ENCODE measurements around the gene MTPN. TPM values are rescaled to one million over a fixed set of nuclear protein-coding genes. Genes with fewer than 3 reads are reported as not detected.

MTPN gene
- total and polyA plus RNA-seq, 4 donors: 63.0 to 92.6 (median 89.0) TPM

- H3K4me3 ChIP-seq (ENCODE audit: low read length in 2 of 2): no peak overlapping the region
- 70 to 71% methylated on average over 3 of the region's 3 CpGs for WGBS, 2 donors
- H3K4me1 ChIP-seq (ENCODE audit: control insufficient read depth in 1 of 2, insufficient read depth in 2 of 2, low read length in 2 of 2): no peaks in the 10 kb centered on the region
- H3K36me3 ChIP-seq (ENCODE audit: control insufficient read depth in 1 of 2, insufficient read depth in 2 of 2, low read length in 1 of 2): no peaks in the 10 kb centered on the region
- ATAC-seq (ENCODE audit: low FRiP score): no peak
- H3K27ac ChIP-seq (ENCODE audit: low read depth in 1 of 2, low read length in 2 of 2): no peak overlapping the region
- no peaks in the 10 kb centered on the region for H3K9me3 ChIP-seq (ENCODE audit: control insufficient read depth, low read length)
- H3K27me3 ChIP-seq (ENCODE audit: control insufficient read depth in 1 of 2, insufficient read depth in 2 of 2, low read length in 1 of 2): no peaks in the 10 kb centered on the region
- intact Hi-C loops (cut with DNase I): no loop called here
- DNase-seq: no peak
Measured at GRCh38 chr7:135904282-135904681, 72.9 kb downstream of the MTPN start.

GRCh38 chr7:135901585-135902540 lies 75.3 kb downstream of the MTPN start:
- H3K36me3 ChIP-seq (ENCODE audit: control insufficient read depth in 1 of 2, insufficient read depth in 2 of 2, low read length in 1 of 2): no peaks in the 10 kb centered on the region
- WGBS, 2 donors: 78 to 81% methylated on average over 6 of the region's 6 CpGs
- ATAC-seq (ENCODE audit: low FRiP score) (peak; percentile 19), DNase-seq (no peak)
- no peak overlapping the region for H3K4me3 ChIP-seq (ENCODE audit: low read length in 2 of 2)
- intact Hi-C loops (cut with DNase I): no loop called here
- H3K4me1 ChIP-seq (ENCODE audit: control insufficient read depth in 1 of 2, insufficient read depth in 2 of 2, low read length in 2 of 2): no peaks in the 10 kb centered on the region
- H3K27me3 ChIP-seq (ENCODE audit: control insufficient read depth in 1 of 2, insufficient read depth in 2 of 2, low read length in 1 of 2): no peaks in the 10 kb centered on the region
- no peaks in the 10 kb centered on the region for H3K9me3 ChIP-seq (ENCODE audit: control insufficient read depth, low read length)
- H3K27ac ChIP-seq (ENCODE audit: low read depth in 1 of 2, low read length in 2 of 2): no peak overlapping the region

GRCh38 chr7:135900065-135900546 lies 77.1 kb downstream of the MTPN start:
- intact Hi-C loops (cut with DNase I): no loop called here
- ATAC-seq (ENCODE audit: low FRiP score): no peak
- no peaks in the 10 kb centered on the region for H3K36me3 ChIP-seq (ENCODE audit: control insufficient read depth in 1 of 2, insufficient read depth in 2 of 2, low read length in 1 of 2)
- no peaks in the 10 kb centered on the region for H3K4me1 ChIP-seq (ENCODE audit: control insufficient read depth in 1 of 2, insufficient read depth in 2 of 2, low read length in 2 of 2)
- H3K9me3 ChIP-seq (ENCODE audit: control insufficient read depth, low read length): no peaks in the 10 kb centered on the region
- WGBS, 2 donors: 83 to 87% methylated on average over 5 of the region's 5 CpGs
- DNase-seq: no peak
- H3K4me3 ChIP-seq (ENCODE audit: low read length in 2 of 2): no peak overlapping the region
- H3K27me3 ChIP-seq (ENCODE audit: control insufficient read depth in 1 of 2, insufficient read depth in 2 of 2, low read length in 1 of 2): no peaks in the 10 kb centered on the region
- no peak overlapping the region for H3K27ac ChIP-seq (ENCODE audit: low read depth in 1 of 2, low read length in 2 of 2)

GRCh38 chr7:135899458-135900064 lies 77.6 kb downstream of the MTPN start:
- ATAC-seq (ENCODE audit: low FRiP score) (no peak), DNase-seq (no peak)
- Histone ChIP-seq H3K27me3 (ENCODE audit: control insufficient read depth in 1 of 2, insufficient read depth in 2 of 2, low read length in 1 of 2) (no peaks in the 10 kb centered on the region), H3K27ac (ENCODE audit: low read depth in 1 of 2, low read length in 2 of 2) (no peak overlapping the region), H3K36me3 (ENCODE audit: control insufficient read depth in 1 of 2, insufficient read depth in 2 of 2, low read length in 1 of 2) (no peaks in the 10 kb centered on the region), H3K4me3 (ENCODE audit: low read length in 2 of 2) (no peak overlapping the region), H3K9me3 (ENCODE audit: control insufficient read depth, low read length) (no peaks in the 10 kb centered on the region), H3K4me1 (ENCODE audit: control insufficient read depth in 1 of 2, insufficient read depth in 2 of 2, low read length in 2 of 2) (no peaks in the 10 kb centered on the region)
- WGBS, 2 donors: 44% methylated on average over 6 of the region's 6 CpGs
- intact Hi-C loops (cut with DNase I): no loop called here

GRCh38 chr7:135898226-135898625 lies 78.9 kb downstream of the MTPN start:
- Histone ChIP-seq H3K36me3 (ENCODE audit: control insufficient read depth in 1 of 2, insufficient read depth in 2 of 2, low read length in 1 of 2) (no peaks in the 10 kb centered on the region), H3K27ac (ENCODE audit: low read depth in 1 of 2, low read length in 2 of 2) (no peak overlapping the region), H3K27me3 (ENCODE audit: control insufficient read depth in 1 of 2, insufficient read depth in 2 of 2, low read length in 1 of 2) (no peaks in the 10 kb centered on the region), H3K9me3 (ENCODE audit: control insufficient read depth, low read length) (no peaks in the 10 kb centered on the region), H3K4me1 (ENCODE audit: control insufficient read depth in 1 of 2, insufficient read depth in 2 of 2, low read length in 2 of 2) (no peaks in the 10 kb centered on the region), H3K4me3 (ENCODE audit: low read length in 2 of 2) (no peak overlapping the region)
- DNase-seq (no peak), ATAC-seq (ENCODE audit: low FRiP score) (no peak)
- intact Hi-C loops (cut with DNase I): no loop called here
- WGBS, 2 donors: 58 to 61% methylated on average over 3 of the region's 3 CpGs

GRCh38 chr7:135894816-135895215 lies 82.3 kb downstream of the MTPN start:
- no peak for ATAC-seq (ENCODE audit: low FRiP score)
- DNase-seq: no peak
- Histone ChIP-seq H3K4me3 (ENCODE audit: low read length in 2 of 2) (no peak overlapping the region), H3K36me3 (ENCODE audit: control insufficient read depth in 1 of 2, insufficient read depth in 2 of 2, low read length in 1 of 2) (no peaks in the 10 kb centered on the region), H3K27me3 (ENCODE audit: control insufficient read depth in 1 of 2, insufficient read depth in 2 of 2, low read length in 1 of 2) (no peaks in the 10 kb centered on the region), H3K9me3 (ENCODE audit: control insufficient read depth, low read length) (no peaks in the 10 kb centered on the region), H3K4me1 (ENCODE audit: control insufficient read depth in 1 of 2, insufficient read depth in 2 of 2, low read length in 2 of 2) (no peaks in the 10 kb centered on the region), H3K27ac (ENCODE audit: low read depth in 1 of 2, low read length in 2 of 2) (no peak overlapping the region)
- 67 to 74% methylated on average over 3 of the region's 3 CpGs for WGBS, 2 donors
- intact Hi-C loops (cut with DNase I): no loop called here

- Histone ChIP-seq H3K27ac (ENCODE audit: low read depth in 1 of 2, low read length in 2 of 2) (no peak overlapping the region), H3K4me1 (ENCODE audit: control insufficient read depth in 1 of 2, insufficient read depth in 2 of 2, low read length in 2 of 2) (no peaks in the 10 kb centered on the region), H3K9me3 (ENCODE audit: control insufficient read depth, low read length) (no peaks in the 10 kb centered on the region), H3K4me3 (ENCODE audit: low read length in 2 of 2) (no peak overlapping the region), H3K27me3 (ENCODE audit: control insufficient read depth in 1 of 2, insufficient read depth in 2 of 2, low read length in 1 of 2) (no peaks in the 10 kb centered on the region), H3K36me3 (ENCODE audit: control insufficient read depth in 1 of 2, insufficient read depth in 2 of 2, low read length in 1 of 2) (no peaks in the 10 kb centered on the region)
- DNase-seq (no peak), ATAC-seq (ENCODE audit: low FRiP score) (no peak)
- intact Hi-C loops (cut with DNase I): no loop called here
- 73 to 84% methylated on average over 6 of the region's 6 CpGs for WGBS, 2 donors
Measured at GRCh38 chr7:135889823-135890222, 87.3 kb downstream of the MTPN start.

- no peak overlapping the region for H3K27ac ChIP-seq (ENCODE audit: low read depth in 1 of 2, low read length in 2 of 2)
- H3K9me3 ChIP-seq (ENCODE audit: control insufficient read depth, low read length): no peaks in the 10 kb centered on the region
- no peaks in the 10 kb centered on the region for H3K36me3 ChIP-seq (ENCODE audit: control insufficient read depth in 1 of 2, insufficient read depth in 2 of 2, low read length in 1 of 2)
- no peak overlapping the region for H3K4me3 ChIP-seq (ENCODE audit: low read length in 2 of 2)
- no peaks in the 10 kb centered on the region for H3K4me1 ChIP-seq (ENCODE audit: control insufficient read depth in 1 of 2, insufficient read depth in 2 of 2, low read length in 2 of 2)
- intact Hi-C loops (cut with DNase I): no loop called here
- DNase-seq (no peak), ATAC-seq (ENCODE audit: low FRiP score) (no peak)
- WGBS, 2 donors: 89 to 90% methylated on average over 5 of the region's 5 CpGs
- no peaks in the 10 kb centered on the region for H3K27me3 ChIP-seq (ENCODE audit: control insufficient read depth in 1 of 2, insufficient read depth in 2 of 2, low read length in 1 of 2)
Measured at GRCh38 chr7:135888740-135889139, 88.4 kb downstream of the MTPN start.

All from aorta (tissue), 5 donors.